Loucy (cell line): ENCODE data around the gene LKAAEAR1.
A peak's percentile ranks its signal among the peaks of the same experiment; 100 is the strongest.

ENCODE experiments used
- H2AFZ ChIP-seq: fragments of 200-600 bp; sonication (generic); 2 replicates; pipeline ENCODE4 v1.6.0; 2016; ENCODE audit warnings: antibody characterized with exemption, mild to moderate bottlenecking, low read length, moderate library complexity
- H3F3A ChIP-seq: fragments of 200-600 bp; 2 replicates; pipeline ENCODE4 v1.6.0; 2016; ENCODE audit warnings: antibody characterized with exemption, low read depth, mild to moderate bottlenecking
- H3K27me3 ChIP-seq: fragments of 200-600 bp; sonication (generic); 2 replicates; pipeline ENCODE4 v1.6.1; 2014; ENCODE audit warnings: low read length, mild to moderate bottlenecking; ENCODE audit not compliant: insufficient read depth, poor library complexity, severe bottlenecking
- H3K36me3 ChIP-seq: fragments of 200-600 bp; sonication (generic); 2 replicates; pipeline ENCODE4 v1.6.1; 2016; ENCODE audit warnings: low read length; ENCODE audit not compliant: insufficient read depth
- H3K4me1 ChIP-seq: fragments of 200-600 bp; sonication (generic); 2 replicates; pipeline ENCODE4 v1.5.1; 2014; ENCODE audit warnings: low read length, mild to moderate bottlenecking; ENCODE audit not compliant: insufficient read depth, poor library complexity, severe bottlenecking
- H3K4me2 ChIP-seq: fragments of 200-600 bp; sonication (generic); 2 replicates; pipeline ENCODE4 v1.6.0; 2014; ENCODE audit warnings: antibody characterized with exemption, low read length, low read depth, mild to moderate bottlenecking; ENCODE audit not compliant: poor library complexity, severe bottlenecking
- H3K4me3 ChIP-seq: fragments of 200-600 bp; sonication (generic); 2 replicates; pipeline ENCODE4 v1.5.1; 2014; ENCODE audit warnings: low read length, mild to moderate bottlenecking, mixed read lengths; ENCODE audit not compliant: poor library complexity, severe bottlenecking
- H3K79me2 ChIP-seq: fragments of 200-600 bp; sonication (generic); 2 replicates; pipeline ENCODE4 v1.6.1; 2014; ENCODE audit warnings: low read length; ENCODE audit not compliant: insufficient read depth
- H3K9ac ChIP-seq: fragments of 200-600 bp; sonication (generic); 2 replicates; pipeline ENCODE4 v1.6.0; 2014; ENCODE audit warnings: mild to moderate bottlenecking, low read depth, low read length, moderate library complexity; ENCODE audit not compliant: poor library complexity, severe bottlenecking
- H3K9me2 ChIP-seq: fragments of 200-600 bp; sonication (generic); replicated peaks from 2 replicates; pipeline ENCODE4 v1.6.1; 2016; ENCODE audit warnings: low read depth, low read length, mixed read lengths
- H3K9me3 ChIP-seq: fragments of 200-600 bp; sonication (generic); 2 replicates; pipeline ENCODE4 v1.6.1; 2014; ENCODE audit warnings: mild to moderate bottlenecking, antibody characterized with exemption, low read length, low read depth; ENCODE audit not compliant: insufficient read depth
- H4K20me1 ChIP-seq: fragments of 200-600 bp; sonication (generic); 2 replicates; pipeline ENCODE4 v1.6.0; 2014; ENCODE audit warnings: antibody characterized with exemption, low read length, mild to moderate bottlenecking; ENCODE audit not compliant: insufficient read depth, poor library complexity, severe bottlenecking
- CTCF ChIP-seq: fragments of 200-600 bp; sonication (generic); conservative IDR thresholded peaks from 2 replicates; pipeline ENCODE4 v1.5.1; 2014; ENCODE audit warnings: mild to moderate bottlenecking, antibody characterized with exemption, low read length
- EZH2phosphoT487 ChIP-seq: fragments of 200-600 bp; IDR thresholded peaks from 2 replicates; pipeline ENCODE4 v1.6.1; 2018; ENCODE audit warnings: antibody characterized with exemption, mild to moderate bottlenecking, moderate library complexity, borderline replicate concordance

Gene LKAAEAR1

DNA sequence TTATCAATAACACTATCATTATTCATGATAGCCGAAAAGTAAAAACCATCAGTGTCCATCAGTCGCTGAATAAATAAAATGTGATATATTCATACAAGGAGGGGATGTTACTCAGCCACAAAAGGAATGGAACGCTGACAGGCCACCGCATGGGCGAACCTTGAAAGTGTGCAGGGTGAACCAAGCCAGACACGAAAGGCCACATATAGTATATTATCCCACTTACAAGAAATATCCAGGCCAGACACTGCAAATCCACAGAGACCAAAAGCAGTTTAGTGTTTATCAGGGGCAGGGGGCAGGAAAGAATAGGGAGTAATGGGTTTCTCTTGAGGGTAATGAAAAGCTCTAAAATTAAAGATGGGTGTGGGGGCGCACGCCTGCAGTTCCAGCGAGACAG is 40.4 kb downstream of the LKAAEAR1 start:
- H4K20me1 ChIP-seq: no peaks in the 10 kb centered on the region
- no peaks in the 10 kb centered on the region for H3K36me3 ChIP-seq
- H3K4me1 ChIP-seq: peaks cover 31% of the 10 kb centered on the region
- H3K9me3 ChIP-seq: no peaks in the 10 kb centered on the region
- H3K9me2 ChIP-seq: no peaks in the 10 kb centered on the region
- H3K79me2 ChIP-seq: no peaks in the 10 kb centered on the region
- no peak overlapping the region for H3K4me2 ChIP-seq
- no peak overlapping the region for H3K4me3 ChIP-seq
- TF ChIP-seq CTCF (no peak), EZH2phosphoT487 (no peak)
- no peak overlapping the region for H3K9ac ChIP-seq
- H3F3A ChIP-seq: no peaks in the 10 kb centered on the region
- H2AFZ ChIP-seq: no peak overlapping the region
- H3K27me3 ChIP-seq: no peaks in the 10 kb centered on the region

- Histone ChIP-seq H3K9me2 (no peaks in the 10 kb centered on the region), H3K79me2 (no peaks in the 10 kb centered on the region), H2AFZ (no peak overlapping the region), H3K9me3 (no peaks in the 10 kb centered on the region), H3F3A (no peaks in the 10 kb centered on the region), H3K27me3 (no peaks in the 10 kb centered on the region), H3K4me3 (no peak overlapping the region), H4K20me1 (no peaks in the 10 kb centered on the region), H3K4me1 (peaks cover 45% of the 10 kb centered on the region), H3K4me2 (peak overlapping the region; percentile 4), H3K36me3 (no peaks in the 10 kb centered on the region), H3K9ac (no peak overlapping the region)
- TF ChIP-seq CTCF: no peak
- no peak for TF ChIP-seq EZH2phosphoT487
These were observed 42.0 kb downstream of the LKAAEAR1 start for GRCh38 chr20:64042054-64042781.

GRCh38 chr20:64041781-64042053 is 42.5 kb downstream of the LKAAEAR1 start:
- H3F3A ChIP-seq: no peaks in the 10 kb centered on the region
- no peaks in the 10 kb centered on the region for H3K9me2 ChIP-seq
- H3K4me1 ChIP-seq: peaks cover 50% of the 10 kb centered on the region
- no peak overlapping the region for H3K4me2 ChIP-seq
- TF ChIP-seq CTCF: no peak
- TF ChIP-seq EZH2phosphoT487: no peak
- no peak overlapping the region for H3K9ac ChIP-seq
- no peaks in the 10 kb centered on the region for H3K9me3 ChIP-seq
- no peak overlapping the region for H2AFZ ChIP-seq
- no peaks in the 10 kb centered on the region for H3K36me3 ChIP-seq
- H3K79me2 ChIP-seq: no peaks in the 10 kb centered on the region
- H3K27me3 ChIP-seq: no peaks in the 10 kb centered on the region
- H3K4me3 ChIP-seq: no peak overlapping the region
- no peaks in the 10 kb centered on the region for H4K20me1 ChIP-seq
